Peyer's patch (tissue), 4 donors: Measurements from ENCODE around the gene MYD88.

Experiments
- CTCF ChIP-seq, 6 experiments: fragments of 450-650 bp in 4 of 6; fragments of 200-600 bp in 2 of 6; sonication (generic) in 1 of 6; IDR thresholded peaks; one replicate each; pipeline ENCODE4 v1.5.1; 2017 to 2019; ENCODE audit warnings: antibody characterized with exemption in 6 of 6, mild to moderate bottlenecking in 3 of 6, moderate library complexity in 1 of 6
- POLR2A ChIP-seq, 2 donors: fragments of 450-650 bp; IDR thresholded peaks; one replicate each; pipeline ENCODE4 v1.5.1; 2017; ENCODE audit warnings: antibody characterized with exemption in 2 of 2, mild to moderate bottlenecking in 2 of 2, moderate library complexity in 2 of 2

DNA sequence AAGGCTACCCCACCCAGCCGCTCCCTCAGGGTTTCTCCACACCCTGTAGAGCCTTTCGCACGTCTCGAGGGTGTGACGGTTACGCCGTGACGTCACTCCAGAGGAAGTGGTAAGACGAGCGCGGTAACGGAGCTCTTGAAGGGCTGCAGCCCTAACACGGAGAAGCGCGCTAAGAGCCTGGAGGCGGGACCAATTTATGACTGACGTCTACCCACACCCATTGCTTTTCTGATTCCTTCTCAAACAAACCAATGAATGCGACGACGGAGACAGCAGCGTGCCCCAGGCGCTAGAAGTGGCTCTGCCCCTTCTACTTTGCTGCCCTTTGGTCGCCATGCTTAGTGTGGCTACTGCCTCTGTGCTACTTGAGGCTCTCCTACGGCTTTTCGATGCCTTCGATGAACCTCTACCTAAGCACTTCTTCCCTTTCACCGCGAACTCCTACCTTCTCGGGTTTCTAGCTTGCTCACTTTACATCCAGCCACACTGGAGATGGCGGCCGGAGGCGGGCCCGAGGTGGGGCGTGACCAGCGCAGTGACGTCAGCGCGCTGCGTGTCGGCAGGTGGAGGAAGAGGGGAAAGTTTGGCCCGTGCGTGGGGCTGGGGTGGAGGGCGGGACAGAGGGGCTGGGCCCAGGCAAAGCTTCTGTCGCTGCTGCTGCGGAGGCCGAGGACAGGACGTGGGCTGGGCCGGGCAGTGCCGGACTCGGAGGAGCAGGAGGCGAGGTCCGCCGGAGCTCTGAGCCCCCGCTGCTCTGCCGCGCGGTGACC is 26.7 kb downstream of the MYD88 start, which contains the start of gene OXSR1:
- TF ChIP-seq POLR2A (IDR thresholded peaks at IDR 0.05) (peak; percentile 91 to 97), CTCF (IDR thresholded peaks at IDR 0.05) (no peak)
